Tibial nerve (tissue), 4 donors: ENCODE measurements around the gene NAP1L4. TPM values are rescaled to one million over a fixed set of nuclear protein-coding genes. Genes with fewer than 3 reads are reported as not detected.

ENCODE experiments used
- DNase-seq, 2 donors: peaks; one replicate each; pipeline ENCODE4 v3.0.0-alpha.2; 2019; ENCODE audit warnings: low spot score in 2 of 2
- H3K27ac ChIP-seq, 4 donors: fragments of 200-600 bp; sonication (generic) in 3 of 4; one replicate each; pipeline ENCODE4 v1.5.1; 2017 to 2019; ENCODE audit warnings: mild to moderate bottlenecking in 1 of 4
- H3K27me3 ChIP-seq, 2 donors: fragments of 200-600 bp; sonication (generic) in 1 of 2; one replicate each; pipeline versions ENCODE4 v1.5.1 to v1.6.0; 2017 to 2019
- H3K36me3 ChIP-seq, 3 donors: fragments of 200-600 bp; sonication (generic); one replicate each; pipeline ENCODE4 v1.5.1; 2018 to 2019
- H3K4me1 ChIP-seq, 4 donors: fragments of 200-600 bp; sonication (generic) in 3 of 4; one replicate each; pipeline ENCODE4 v1.5.1; 2017 to 2019
- H3K4me3 ChIP-seq, 4 donors: fragments of 200-600 bp; sonication (generic) in 3 of 4; one replicate each; pipeline ENCODE4 v1.5.1; 2017 to 2019; ENCODE audit warnings: mild to moderate bottlenecking in 1 of 4, moderate library complexity in 1 of 4
- H3K9me3 ChIP-seq, 4 donors: fragments of 200-600 bp; sonication (generic) in 3 of 4; one replicate each; pipeline ENCODE4 v1.5.1; 2017 to 2019
- CTCF ChIP-seq, 5 experiments: fragments of 200-600 bp in 3 of 5; fragments of 450-650 bp in 2 of 5; sonication (generic) in 3 of 5; IDR thresholded peaks; one replicate each; pipeline ENCODE4 v1.5.1; 2016 to 2019; ENCODE audit warnings: antibody characterized with exemption in 5 of 5, mild to moderate bottlenecking in 3 of 5, moderate library complexity in 2 of 5
- EP300 ChIP-seq, 2 donors: sonication (generic); formaldehyde crosslinking; IDR thresholded peaks; one replicate each; pipeline ENCODE4 v1.6.1; 2017; ENCODE audit warnings: antibody characterized with exemption in 2 of 2, mild to moderate bottlenecking in 1 of 2
- POLR2A ChIP-seq, 2 donors: fragments of 450-650 bp; IDR thresholded peaks; one replicate each; pipeline ENCODE4 v1.6.1; 2017; ENCODE audit warnings: antibody characterized with exemption in 2 of 2, mild to moderate bottlenecking in 2 of 2, moderate library complexity in 2 of 2
- WGBS, 2 donors: methylation state at CpG; one replicate each; pipeline ENCODE4 v1.1.5; 2018; 5-methylcytosine and 5-hydroxymethylcytosine counted together
- total RNA-seq, 4 donors: library from RNA; depleted of rRNA; stranded (reverse); fragments of >200 nt; gene quantifications; one replicate each; pipeline ENCODE4 v1.1.0, GENCODE V29; 2016

The NAP1L4 gene
- total RNA-seq, 4 donors from 2014 or later = 94.3 to 129 (median 111) TPM

DNA sequence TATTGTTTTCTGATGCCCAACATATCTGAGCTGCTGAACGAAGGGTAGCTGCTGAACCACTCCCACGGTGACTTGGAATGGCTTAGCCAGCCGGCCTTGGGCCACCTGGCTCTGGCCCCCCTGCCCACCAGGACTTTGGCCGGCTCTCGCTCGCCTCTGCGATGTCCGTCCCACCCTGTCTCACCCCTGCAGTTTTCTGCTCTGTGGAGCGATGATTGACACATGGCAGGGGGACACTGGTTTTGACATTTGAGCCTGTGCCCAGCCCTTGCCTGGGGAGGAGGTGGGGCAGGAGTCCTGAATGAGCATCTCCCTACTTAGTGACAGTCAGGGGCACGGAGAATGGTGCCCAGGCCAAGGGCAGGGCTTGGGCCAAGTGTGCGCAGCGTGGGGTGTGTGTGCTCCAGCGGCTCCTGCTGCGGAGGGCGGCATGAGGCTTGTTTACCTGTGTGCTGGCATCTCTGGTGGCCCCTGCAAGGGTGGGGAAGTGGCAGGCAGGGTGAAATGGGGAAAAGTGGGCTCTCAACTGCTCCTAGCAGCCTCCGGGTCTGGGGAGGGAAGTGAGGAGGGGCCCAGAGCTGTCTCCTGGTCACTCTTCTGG is 90.8 kb downstream of the NAP1L4 start:
- Histone ChIP-seq H3K27me3 (no peaks in the 10 kb centered on the region), H3K4me3 (peak overlapping the region; percentile 43 to 80 (median 70)), H3K9me3 (no peaks in the 10 kb centered on the region), H3K4me1 (peaks cover 0 to 60% (median 21%) of the 10 kb centered on the region in 4 donors), H3K27ac (peak overlapping the region; percentile 61 to 91 (median 84)), H3K36me3 (peaks cover 0 to 12% (median 0%) of the 10 kb centered on the region in 3 donors)
- DNase-seq = no peak
- TF ChIP-seq CTCF (IDR thresholded peaks at IDR 0.05) = no peak
- WGBS, 2 donors = 85 to 92% methylated on average over 16 of the region's 16 CpGs

- DNase-seq = no peak
- TF ChIP-seq CTCF (IDR thresholded peaks at IDR 0.05) (no peak), POLR2A (IDR thresholded peaks at IDR 0.05) (no peak), EP300 (IDR thresholded peaks at IDR 0.05) (no peak)
- Histone ChIP-seq H3K9me3 (no peaks in the 10 kb centered on the region), H3K27me3 (no peaks in the 10 kb centered on the region), H3K4me3 (no peak overlapping the region), H3K36me3 (no peaks in the 10 kb centered on the region), H3K27ac (peak overlapping the region in 3 of 4 donors; percentile 24 to 84 (median 77)), H3K4me1 (peaks cover 0 to 55% (median 21%) of the 10 kb centered on the region in 4 donors)
- 69 to 70% methylated on average over 13 of the region's 13 CpGs for WGBS, 2 donors
Observed at GRCh38 chr11:2899080-2899783, 92.9 kb downstream of the NAP1L4 start.

- DNase-seq = peak in 1 of 2 donors; percentile 67
- H3K27ac ChIP-seq = peak overlapping the region in 3 of 4 donors; percentile 24 to 86 (median 84)
- H3K4me3 ChIP-seq = no peak overlapping the region
- WGBS, 2 donors = 40 to 53% methylated on average over 12 of the region's 12 CpGs
- TF ChIP-seq CTCF (IDR thresholded peaks at IDR 0.05) = no peak
- TF ChIP-seq POLR2A (IDR thresholded peaks at IDR 0.05) = peak in 1 of 2 donors; percentile 22
- TF ChIP-seq EP300 (IDR thresholded peaks at IDR 0.05) = peak; percentile 75 to 81
- H3K36me3 ChIP-seq = no peaks in the 10 kb centered on the region
- H3K4me1 ChIP-seq = peaks cover 0 to 50% (median 20%) of the 10 kb centered on the region in 4 donors
- H3K9me3 ChIP-seq = no peaks in the 10 kb centered on the region
- no peaks in the 10 kb centered on the region for H3K27me3 ChIP-seq
Observed at GRCh38 chr11:2898366-2899079, 93.6 kb downstream of the NAP1L4 start.

DNA sequence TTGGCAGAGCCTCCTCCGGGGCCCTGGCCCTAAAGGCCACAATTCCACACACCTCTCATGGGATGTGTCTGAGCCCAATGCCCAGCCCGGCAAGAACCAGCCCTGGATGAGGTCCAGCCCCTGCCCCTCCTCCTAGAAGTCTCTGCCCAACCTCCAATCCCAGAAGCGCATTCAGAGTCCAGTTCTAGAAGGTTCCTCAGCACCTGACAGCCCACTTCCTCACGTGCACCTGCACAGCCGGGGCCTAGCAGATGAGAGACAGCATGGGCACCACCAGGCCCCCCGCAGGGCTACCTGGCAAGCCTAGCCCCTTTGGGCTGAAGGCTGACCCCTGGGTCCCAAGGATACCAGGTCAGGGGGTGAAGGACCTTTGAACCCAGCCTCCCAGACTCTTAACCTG is 95.1 kb downstream of the NAP1L4 start:
- DNase-seq = no peak
- Histone ChIP-seq H3K4me3 (no peak overlapping the region), H3K9me3 (no peaks in the 10 kb centered on the region), H3K4me1 (peaks cover 0 to 48% (median 24%) of the 10 kb centered on the region in 4 donors), H3K27me3 (no peaks in the 10 kb centered on the region), H3K27ac (no peak overlapping the region), H3K36me3 (no peaks in the 10 kb centered on the region)
- 86 to 93% methylated on average over 3 to 6 of the region's 6 CpGs for WGBS, 2 donors
- TF ChIP-seq POLR2A (IDR thresholded peaks at IDR 0.05) = no peak
- no peak for TF ChIP-seq CTCF (IDR thresholded peaks at IDR 0.05)
- TF ChIP-seq EP300 (IDR thresholded peaks at IDR 0.05) = no peak

GRCh38 chr11:2896047-2896446 is 96.1 kb downstream of the NAP1L4 start:
- TF ChIP-seq CTCF (IDR thresholded peaks at IDR 0.05) (no peak), EP300 (IDR thresholded peaks at IDR 0.05) (no peak), POLR2A (IDR thresholded peaks at IDR 0.05) (no peak)
- Histone ChIP-seq H3K4me1 (peaks cover 0 to 48% (median 25%) of the 10 kb centered on the region in 4 donors), H3K9me3 (no peaks in the 10 kb centered on the region), H3K27ac (no peak overlapping the region), H3K27me3 (no peaks in the 10 kb centered on the region), H3K36me3 (no peaks in the 10 kb centered on the region), H3K4me3 (no peak overlapping the region)
- WGBS, 2 donors = 68 to 75% methylated on average over 9 of the region's 9 CpGs
- no peak for DNase-seq
